DMS53 treated with DMSO at 0.1 percent for 48 hours (cell line): ENCODE measurements around the gene NETO1.

Source experiments
- DNase-seq: peaks from one replicate; lab custom pipeline; 2025; ENCODE audit not compliant: unreplicated experiment; lab: John Stamatoyannopoulos, UW

NETO1 gene

GRCh38 chr18:72867746-72868584 is at the start of gene NETO1:
NETO1 (minus strand) TSS chr18:72867987; CDS start chr18:72867291, 696 bp downstream.
- peak; percentile 16 for DNase-seq

- DNase-seq = no peak
Measured at GRCh38 chr18:72910045-72910444, 42.3 kb upstream of the NETO1 start.

- DNase-seq = no peak
Measured at GRCh38 chr18:72908181-72908580, 40.4 kb upstream of the NETO1 start.

- DNase-seq = no peak
Measured at GRCh38 chr18:72903033-72903432, 35.2 kb upstream of the NETO1 start.

- peak; percentile 54 for DNase-seq
Measured at GRCh38 chr18:72899338-72899737, 31.6 kb upstream of the NETO1 start.

GRCh38 chr18:72898870-72899269 is 31.1 kb upstream of the NETO1 start:
- no peak for DNase-seq

- DNase-seq = no peak
Measured at GRCh38 chr18:72895548-72895947, 27.8 kb upstream of the NETO1 start.

- DNase-seq = no peak
Measured at GRCh38 chr18:72878561-72878960, 10.8 kb upstream of the NETO1 start.

- DNase-seq = no peak
Measured at GRCh38 chr18:72878143-72878542, 10.4 kb upstream of the NETO1 start.

- DNase-seq = peak; percentile 31
Measured at GRCh38 chr18:72871091-72871490, 3.3 kb upstream of the NETO1 start.

- peak; percentile 62 for DNase-seq
Measured at GRCh38 chr18:72869226-72870185, 1.7 kb upstream of the NETO1 start.

GRCh38 chr18:72868585-72869225 is 918 bp upstream of the NETO1 start:
- peak; percentile 20 for DNase-seq

- peak; percentile 64 for DNase-seq
Measured at GRCh38 chr18:72866901-72867745, 664 bp downstream of the NETO1 start.

- DNase-seq = peak; percentile 53
Measured at GRCh38 chr18:72866442-72866900, 1.3 kb downstream of the NETO1 start.

- no peak for DNase-seq
Measured at GRCh38 chr18:72863754-72864153, 4.0 kb downstream of the NETO1 start.

GRCh38 chr18:72859088-72859487 is 8.7 kb downstream of the NETO1 start:
- DNase-seq = no peak

GRCh38 chr18:72849671-72850070 is 18.1 kb downstream of the NETO1 start:
- DNase-seq = no peak

GRCh38 chr18:72848503-72849237 is 19.1 kb downstream of the NETO1 start:
- DNase-seq = peak; percentile 19

- no peak for DNase-seq
Measured at GRCh38 chr18:72847771-72848170, 20.0 kb downstream of the NETO1 start.
